Mucosa of descending colon (tissue), 3 donors: ENCODE data around the gene STOML3. TPM values are rescaled to one million over a fixed set of nuclear protein-coding genes. Genes with fewer than 3 reads are reported as not detected.

ENCODE experiments used
- ATAC-seq: fragments of 200-7000 bp; cut with Tn5 transposase; one replicate; pipeline ENCODE4 v1.9.1; 2020; ENCODE audit warnings: mild to moderate bottlenecking, moderate library complexity
- DNase-seq, 3 donors: peaks; one replicate each; pipeline ENCODE4 v3.0.0-alpha.2; 2020
- H3K36me3 ChIP-seq: fragments of 200-600 bp; one replicate; pipeline ENCODE4 v1.8.0; 2021; ENCODE audit warnings: low read depth, mild to moderate bottlenecking
- H3K4me1 ChIP-seq: fragments of 200-600 bp; one replicate; pipeline ENCODE4 v1.8.0; 2021; ENCODE audit warnings: low read depth, mild to moderate bottlenecking
- H3K4me3 ChIP-seq: fragments of 200-600 bp; one replicate; pipeline ENCODE4 v1.8.0; 2021; ENCODE audit warnings: mild to moderate bottlenecking
- H3K9me3 ChIP-seq: fragments of 200-600 bp; one replicate; pipeline ENCODE4 v1.8.0; 2021; ENCODE audit warnings: mild to moderate bottlenecking
- intact Hi-C, 2 donors: fragments of 100-400 bp; cut with DNase I in 1 of 2; cut with micrococcal nuclease in 1 of 2; formaldehyde crosslinking; loops; one replicate each; pipeline versions ENCODE4 v1.11.0 to v1.11.1; 2022; cut with DNase I, micrococcal nuclease
- total RNA-seq, 3 donors: library from RNA; stranded (reverse); fragmentation: NEBNext Ultra II Directional in 2 of 3; extraction: Animal tissue kit (Norgen Biotek cat#: 25700) in 2 of 3; gene quantifications; one replicate each; pipeline versions ENCODE4 v1.2.1 to v1.2.4, GENCODE V29; 2021 to 2023
- TF ChIP-seq, protein P1 (sequence below): fragments of 200-600 bp; IDR thresholded peaks from one replicate; pipeline ENCODE4 v1.8.0; 2022; ENCODE audit warnings: antibody characterized with exemption, mild to moderate bottlenecking
- donor health status: DM: no; HTN: no; CAD: no; lungs with moderate emphysema.
- donor health status: DM: no; HTN: no; CAD: no.
- donor health status: DM: no; HTN: yes; CAD: no.

STOML3 gene
- total RNA-seq, 3 donors from 2014 or later, result 0.52 TPM; not detected in 2

DNA sequence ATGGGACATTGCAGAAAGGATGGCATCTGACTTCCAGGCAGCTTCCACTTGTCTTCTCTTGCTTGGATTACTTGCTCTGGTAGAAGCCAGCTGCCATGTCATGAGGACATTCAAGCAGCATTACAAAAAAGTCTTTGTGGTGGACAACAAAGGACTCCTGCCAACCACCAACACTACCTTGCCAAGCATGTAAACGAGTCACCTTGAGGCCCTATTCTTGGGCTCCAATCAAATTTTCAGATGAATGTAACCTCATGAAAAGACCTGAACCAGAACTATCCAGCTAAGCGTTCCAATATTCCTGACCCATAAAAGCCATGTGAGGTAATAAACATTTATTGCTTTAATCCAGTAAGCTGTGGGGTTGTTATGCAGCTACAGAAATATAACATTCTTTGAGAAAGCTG, 34.8 kb upstream of the STOML3 start:
- Histone ChIP-seq H3K4me1 (peaks cover 27% of the 10 kb centered on the region), H3K9me3 (no peaks in the 10 kb centered on the region), H3K4me3 (no peak overlapping the region), H3K36me3 (no peaks in the 10 kb centered on the region)
- TF ChIP-seq, protein P1, sequence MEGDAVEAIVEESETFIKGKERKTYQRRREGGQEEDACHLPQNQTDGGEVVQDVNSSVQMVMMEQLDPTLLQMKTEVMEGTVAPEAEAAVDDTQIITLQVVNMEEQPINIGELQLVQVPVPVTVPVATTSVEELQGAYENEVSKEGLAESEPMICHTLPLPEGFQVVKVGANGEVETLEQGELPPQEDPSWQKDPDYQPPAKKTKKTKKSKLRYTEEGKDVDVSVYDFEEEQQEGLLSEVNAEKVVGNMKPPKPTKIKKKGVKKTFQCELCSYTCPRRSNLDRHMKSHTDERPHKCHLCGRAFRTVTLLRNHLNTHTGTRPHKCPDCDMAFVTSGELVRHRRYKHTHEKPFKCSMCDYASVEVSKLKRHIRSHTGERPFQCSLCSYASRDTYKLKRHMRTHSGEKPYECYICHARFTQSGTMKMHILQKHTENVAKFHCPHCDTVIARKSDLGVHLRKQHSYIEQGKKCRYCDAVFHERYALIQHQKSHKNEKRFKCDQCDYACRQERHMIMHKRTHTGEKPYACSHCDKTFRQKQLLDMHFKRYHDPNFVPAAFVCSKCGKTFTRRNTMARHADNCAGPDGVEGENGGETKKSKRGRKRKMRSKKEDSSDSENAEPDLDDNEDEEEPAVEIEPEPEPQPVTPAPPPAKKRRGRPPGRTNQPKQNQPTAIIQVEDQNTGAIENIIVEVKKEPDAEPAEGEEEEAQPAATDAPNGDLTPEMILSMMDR, result no peak
- DNase-seq, result peak in 1 of 3 donors; percentile 30
- intact Hi-C loops, result no loop called here
- peak; percentile 85 for ATAC-seq

DNA sequence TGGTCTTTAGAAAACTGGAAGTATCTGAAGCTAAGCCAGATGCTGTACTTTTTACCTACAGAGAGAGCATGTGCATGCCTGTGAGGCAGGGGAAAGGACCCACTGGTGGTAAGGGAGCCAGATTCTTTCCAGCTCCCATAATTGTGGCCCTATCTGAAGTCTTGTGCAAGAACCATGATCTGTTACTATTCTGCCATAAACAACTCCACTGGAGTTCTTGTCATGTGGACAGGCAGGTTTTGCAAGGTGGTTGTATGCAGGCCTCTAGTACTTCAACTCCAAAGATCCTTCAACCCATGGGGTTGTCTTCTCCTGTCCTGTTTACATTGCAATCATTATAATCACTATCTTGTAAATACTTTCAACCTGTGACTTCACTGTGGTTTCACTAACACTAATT, 33.1 kb upstream of the STOML3 start:
- intact Hi-C loops, result no loop called here
- Histone ChIP-seq H3K9me3 (no peaks in the 10 kb centered on the region), H3K4me3 (no peak overlapping the region), H3K4me1 (peaks cover 27% of the 10 kb centered on the region), H3K36me3 (no peaks in the 10 kb centered on the region)
- TF ChIP-seq, protein P1, result no peak
- DNase-seq (peak in 1 of 3 donors; percentile 61), ATAC-seq (peak; percentile 78)

DNA sequence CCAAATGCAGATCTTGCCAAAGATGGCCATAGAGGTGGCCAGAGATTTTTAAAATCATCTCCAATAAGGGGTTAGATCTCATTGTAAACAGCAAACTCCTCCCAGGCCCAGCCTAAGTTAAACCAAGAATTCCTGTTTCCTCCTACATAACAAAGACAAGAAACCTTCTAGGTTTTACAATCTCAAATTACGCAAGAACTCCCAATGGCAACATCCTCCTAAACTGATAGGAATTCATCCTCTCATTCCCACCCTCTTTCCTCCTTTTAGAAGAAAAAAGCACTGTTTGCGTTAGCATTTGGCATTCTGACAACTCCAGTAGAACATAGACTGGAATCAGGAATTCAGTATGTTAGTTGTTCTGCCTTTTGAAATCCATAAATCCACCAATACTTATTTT, 32.7 kb upstream of the STOML3 start:
- peak; percentile 60 for ATAC-seq
- Histone ChIP-seq H3K4me3 (no peak overlapping the region), H3K9me3 (no peaks in the 10 kb centered on the region), H3K36me3 (no peaks in the 10 kb centered on the region), H3K4me1 (peaks cover 27% of the 10 kb centered on the region)
- no peak for DNase-seq
- intact Hi-C loops, result no loop called here
- TF ChIP-seq, protein P1, result no peak

DNA sequence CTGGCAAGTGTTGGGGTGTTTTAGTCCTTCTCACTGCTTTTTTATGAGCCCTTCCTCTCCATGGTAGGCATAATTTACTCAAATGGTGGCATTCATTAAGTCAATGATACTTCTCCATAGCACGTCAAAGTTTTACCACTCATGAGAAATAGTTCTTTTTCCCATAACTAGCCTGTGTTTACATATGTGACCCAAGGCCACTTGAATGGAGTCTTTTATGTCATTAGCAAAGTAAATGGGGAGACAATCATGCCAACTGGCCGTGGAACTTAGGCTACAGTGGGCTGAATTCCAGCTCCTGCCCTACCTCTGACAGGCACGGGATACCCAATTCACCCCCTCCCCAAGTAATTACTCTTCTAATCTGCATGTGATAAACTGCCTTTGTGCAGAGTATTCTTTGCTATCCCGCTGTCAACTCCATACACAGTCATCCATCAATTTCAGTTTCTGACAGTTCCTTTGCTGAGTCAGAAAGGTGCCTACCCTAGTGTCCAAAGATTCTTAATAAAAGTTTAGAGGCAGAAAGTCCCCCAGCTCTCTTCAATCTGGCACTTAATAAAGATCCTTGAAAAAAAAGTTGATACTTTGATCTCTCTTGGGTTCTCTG, 30.3 kb upstream of the STOML3 start:
- peaks cover 4% of the 10 kb centered on the region for H3K36me3 ChIP-seq
- no peak for ATAC-seq
- no peaks in the 10 kb centered on the region for H3K9me3 ChIP-seq

DNA sequence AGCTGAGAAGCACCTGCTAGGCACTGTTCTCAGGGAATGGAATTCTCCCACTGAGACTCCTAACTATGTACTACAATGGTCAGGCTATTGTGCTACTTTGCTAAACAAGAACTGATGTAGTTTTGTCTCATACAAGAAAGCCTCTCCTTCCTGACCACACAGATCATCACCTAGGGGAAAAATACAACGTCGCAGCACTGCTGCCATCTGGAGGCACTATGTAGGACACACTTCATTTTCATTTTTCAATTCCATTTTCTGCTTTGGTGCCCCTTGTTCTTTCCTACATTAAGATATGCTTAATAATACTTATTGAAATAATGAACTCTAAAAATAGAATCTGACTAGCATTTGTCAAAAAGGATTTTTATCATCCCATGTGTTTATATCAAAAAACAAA, 26.2 kb upstream of the STOML3 start:
- no peak overlapping the region for H3K4me3 ChIP-seq
- DNase-seq (peak in 1 of 3 donors; percentile 41), ATAC-seq (peak; percentile 77)
- H3K4me1 ChIP-seq, result no peaks in the 10 kb centered on the region
- H3K36me3 ChIP-seq, result peaks cover 4% of the 10 kb centered on the region
- no peaks in the 10 kb centered on the region for H3K9me3 ChIP-seq
- TF ChIP-seq, protein P1, result peak; percentile 31
- intact Hi-C loops, result no loop called here

More for the DNA sequence above, 30.3 kb upstream of the STOML3 start:
- intact Hi-C loops, result no loop called here
- Histone ChIP-seq H3K4me3 (no peak overlapping the region), H3K4me1 (peaks cover 27% of the 10 kb centered on the region)
- TF ChIP-seq, protein P1, result no peak
- no peak for DNase-seq
